NCI-H1048 (cell line): ENCODE results near the gene SLC18A3.

Source experiments
- DNase-seq: peaks from one replicate; lab custom pipeline; 2025; lab: John Stamatoyannopoulos, UW

SLC18A3 gene

DNA sequence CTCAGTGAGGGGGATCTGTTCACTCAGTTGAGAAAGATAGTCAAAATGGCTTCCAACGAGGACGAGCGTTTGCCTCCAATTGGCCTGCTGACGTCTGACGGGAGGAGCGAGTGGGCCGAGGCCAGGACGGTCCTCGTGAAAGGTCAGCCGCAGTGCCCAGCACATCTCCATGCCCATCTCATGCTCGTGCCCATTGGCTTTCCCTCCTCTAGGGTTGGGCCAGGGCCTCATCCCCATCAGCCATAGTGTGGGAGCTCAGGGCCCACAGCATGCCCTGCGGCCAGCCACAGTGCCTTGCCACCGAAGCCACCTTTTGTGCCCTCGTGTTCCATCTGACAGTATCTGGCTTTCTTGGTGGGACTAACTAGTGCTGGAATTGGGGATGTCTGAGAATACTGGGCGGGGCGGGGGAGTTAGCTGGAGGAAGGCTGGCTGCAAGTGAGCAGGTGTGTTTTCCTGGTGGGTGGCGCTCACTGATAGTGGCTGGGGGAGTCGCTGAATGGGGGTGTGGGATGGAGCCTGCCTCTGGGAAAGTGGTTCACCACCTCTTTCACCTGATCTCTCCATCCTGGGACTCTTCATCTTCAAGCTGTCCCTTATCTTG is 17.6 kb downstream of the SLC18A3 start:
- no peak for DNase-seq

DNA sequence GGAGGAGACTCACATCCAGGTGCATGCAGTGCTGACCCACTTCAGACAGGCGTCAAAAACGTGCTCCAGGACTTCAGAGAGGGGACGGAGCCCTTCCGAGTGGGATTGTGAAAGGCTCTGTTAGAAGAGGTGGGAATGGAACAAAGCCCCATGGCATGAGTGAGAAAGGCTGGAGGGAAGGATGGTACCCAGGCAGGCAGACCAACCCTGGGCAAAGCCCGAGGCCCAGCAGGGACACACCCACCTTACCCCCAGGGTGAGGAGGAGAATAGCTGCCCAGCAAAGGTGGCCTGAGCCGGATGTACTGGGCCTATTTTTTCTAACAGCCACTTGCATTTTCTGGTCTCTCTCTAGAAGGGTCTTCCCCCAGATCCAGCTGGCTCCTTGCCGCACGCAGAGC is 18.5 kb downstream of the SLC18A3 start:
- no peak for DNase-seq

DNA sequence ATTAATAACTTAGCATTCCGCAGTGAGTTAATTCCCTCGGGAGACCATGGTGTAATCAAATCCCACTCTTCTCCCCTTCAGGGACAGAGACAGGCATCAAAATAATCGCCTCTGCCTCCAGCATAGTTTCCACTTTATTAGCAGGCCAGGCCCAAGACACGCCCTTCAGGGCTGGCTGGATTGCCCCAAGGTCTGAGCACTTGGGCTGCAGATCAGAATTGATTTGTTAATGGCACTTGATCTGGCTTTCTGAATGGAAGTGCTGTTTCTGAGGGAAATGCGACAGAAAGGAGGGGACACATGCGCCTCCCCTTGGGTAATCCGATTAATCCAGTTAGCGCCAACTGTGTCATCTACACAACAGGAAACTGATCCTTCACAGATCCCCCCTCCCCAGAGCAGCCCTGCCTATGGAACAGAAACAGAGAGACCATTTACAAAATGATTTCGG is 19.3 kb downstream of the SLC18A3 start:
- DNase-seq = no peak

DNA sequence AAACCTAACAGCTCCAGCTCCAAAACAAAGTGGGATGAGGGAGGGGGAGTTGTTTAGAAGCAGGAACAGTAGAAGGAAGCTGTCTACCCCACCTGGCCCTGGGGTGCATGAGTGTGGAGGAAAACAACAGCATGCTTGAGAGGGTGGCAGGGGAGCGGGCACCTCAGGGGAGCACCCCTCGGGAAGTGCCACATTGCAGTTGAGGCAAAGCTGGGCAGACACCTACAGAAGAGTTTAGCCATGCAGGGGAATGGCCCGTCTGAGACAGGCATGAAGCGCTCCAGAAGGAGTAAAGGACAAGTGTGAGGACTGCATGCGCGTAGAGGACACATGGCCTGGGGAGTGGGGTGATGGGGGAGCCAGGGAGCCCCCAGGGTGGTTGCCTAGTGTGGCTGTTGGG is 21.9 kb downstream of the SLC18A3 start:
- DNase-seq = no peak

DNA sequence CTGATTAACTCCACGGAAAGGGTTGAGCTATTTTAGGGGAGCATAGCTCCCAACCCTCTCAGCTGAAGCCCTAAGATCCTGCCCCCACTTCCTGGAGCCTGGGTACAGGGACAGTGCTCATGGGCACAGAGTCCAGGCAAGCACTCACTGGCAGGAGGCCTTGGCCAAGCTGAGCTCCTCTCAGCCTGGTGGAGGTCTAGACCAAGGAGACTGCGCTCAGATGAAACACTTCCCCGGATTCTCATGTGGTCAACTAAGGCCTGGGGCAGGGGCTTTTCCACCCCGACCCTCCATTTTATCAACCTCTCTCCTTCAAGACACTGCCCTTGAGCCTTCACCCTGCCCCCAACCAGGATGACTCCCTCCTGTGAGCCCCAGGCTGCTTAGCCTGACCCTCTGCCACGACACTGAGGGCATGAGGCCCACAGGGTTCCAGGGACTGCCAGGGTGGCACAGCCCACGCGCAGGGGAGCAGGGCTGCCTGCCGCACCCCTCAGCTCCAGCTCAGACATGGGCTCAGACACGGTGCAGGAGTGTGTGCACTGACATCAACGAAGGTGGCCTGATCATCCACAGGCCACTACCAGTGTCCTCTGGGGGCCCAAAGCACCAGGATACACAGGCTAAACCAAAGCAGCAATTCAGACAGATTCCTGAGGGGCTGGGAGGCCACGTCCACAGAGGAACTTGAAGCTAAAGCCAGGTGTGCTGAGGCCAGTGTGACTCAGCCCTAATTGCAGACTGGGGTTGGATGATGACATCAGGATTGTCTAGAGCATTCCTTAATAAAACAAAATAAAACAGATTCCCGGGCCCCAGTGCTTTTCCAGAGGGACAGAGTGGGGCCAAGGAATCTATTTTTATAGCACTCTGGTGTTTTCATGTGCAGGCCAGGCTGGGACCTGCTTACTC is 22.6 kb downstream of the SLC18A3 start:
- DNase-seq = no peak

DNA sequence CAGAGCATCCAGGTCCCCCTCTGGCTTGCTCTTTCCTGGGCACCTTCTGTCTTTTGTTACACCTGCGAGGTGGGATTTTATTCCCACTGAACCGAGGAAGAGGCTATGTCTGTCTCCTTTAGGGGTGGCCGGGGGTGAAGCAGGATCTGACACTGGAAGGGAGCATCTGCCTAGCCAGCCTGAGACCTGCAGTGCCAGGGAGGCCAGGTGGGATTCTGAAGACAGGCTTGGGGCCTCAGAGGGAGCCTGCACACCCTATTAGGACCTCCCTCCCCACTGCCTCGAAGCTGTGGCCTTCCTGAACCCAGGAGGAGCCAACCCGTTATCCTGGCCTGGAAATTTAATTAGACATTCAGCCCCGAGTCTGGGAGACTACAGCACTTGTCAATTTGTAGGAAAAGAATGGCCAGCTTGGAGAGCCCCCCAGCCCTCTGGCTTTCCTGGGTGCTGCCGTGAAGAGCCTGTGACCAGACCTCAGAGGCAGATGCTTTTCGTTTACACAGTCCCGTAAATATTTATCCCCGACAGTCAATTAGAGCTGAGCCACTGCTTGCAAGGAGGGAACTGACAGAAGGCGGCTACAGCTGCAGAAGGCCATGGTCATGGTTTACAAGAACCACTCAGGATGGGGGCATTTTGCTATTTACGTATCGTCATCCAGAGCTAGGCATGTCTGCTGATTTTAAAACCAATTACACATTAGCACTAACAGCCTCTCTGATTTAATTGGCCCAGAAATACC is 23.4 kb downstream of the SLC18A3 start:
- DNase-seq = no peak

DNA sequence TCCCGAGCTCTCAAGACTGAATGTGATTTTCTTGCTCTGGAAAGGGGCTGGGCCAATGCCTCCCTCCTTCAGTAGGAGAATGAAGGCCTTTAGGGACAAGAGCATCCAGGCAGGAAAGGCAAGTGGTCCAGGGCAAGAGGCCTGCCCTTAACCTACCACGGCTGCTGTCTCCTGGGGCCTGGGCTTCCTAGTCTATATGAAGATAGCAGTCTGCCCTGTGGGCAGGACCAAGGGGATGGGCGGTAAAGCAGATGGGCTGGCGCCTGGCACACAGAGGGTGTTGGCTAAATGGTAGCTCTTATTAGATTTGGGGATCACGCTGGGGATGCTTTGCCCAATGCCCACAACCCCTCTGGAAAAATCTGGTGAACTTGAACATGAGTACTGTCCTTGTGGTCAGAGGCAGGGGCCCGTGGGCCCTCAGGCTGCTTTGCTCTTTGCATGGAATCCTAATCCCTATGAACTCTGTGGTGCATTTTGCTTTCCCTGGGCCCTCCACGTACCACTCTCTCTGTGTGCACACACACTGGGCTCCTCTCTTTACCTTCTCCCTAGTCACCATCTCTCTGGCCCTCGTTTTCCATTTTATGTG is 24.1 kb downstream of the SLC18A3 start:
- no peak for DNase-seq

DNA sequence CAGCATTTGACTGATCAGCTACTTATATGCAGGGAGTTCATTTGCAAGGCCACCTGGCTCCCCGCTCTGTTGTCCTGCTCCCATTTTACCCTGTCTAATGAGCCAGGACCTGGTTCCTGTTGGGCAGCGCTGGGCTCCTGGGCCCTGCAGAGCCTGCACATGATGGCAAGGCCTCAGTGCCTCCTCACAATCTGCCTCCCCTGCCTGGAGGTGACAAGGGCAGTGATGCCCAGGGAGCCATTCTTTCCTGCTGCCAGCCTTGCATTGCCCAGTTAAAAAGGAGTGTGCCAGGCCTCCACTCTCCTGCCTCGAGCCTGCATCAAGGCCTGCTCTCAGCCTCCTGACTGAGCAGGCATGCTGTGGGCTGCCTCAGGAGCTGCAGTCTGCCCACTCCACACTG is 32.2 kb downstream of the SLC18A3 start:
- DNase-seq = no peak

DNA sequence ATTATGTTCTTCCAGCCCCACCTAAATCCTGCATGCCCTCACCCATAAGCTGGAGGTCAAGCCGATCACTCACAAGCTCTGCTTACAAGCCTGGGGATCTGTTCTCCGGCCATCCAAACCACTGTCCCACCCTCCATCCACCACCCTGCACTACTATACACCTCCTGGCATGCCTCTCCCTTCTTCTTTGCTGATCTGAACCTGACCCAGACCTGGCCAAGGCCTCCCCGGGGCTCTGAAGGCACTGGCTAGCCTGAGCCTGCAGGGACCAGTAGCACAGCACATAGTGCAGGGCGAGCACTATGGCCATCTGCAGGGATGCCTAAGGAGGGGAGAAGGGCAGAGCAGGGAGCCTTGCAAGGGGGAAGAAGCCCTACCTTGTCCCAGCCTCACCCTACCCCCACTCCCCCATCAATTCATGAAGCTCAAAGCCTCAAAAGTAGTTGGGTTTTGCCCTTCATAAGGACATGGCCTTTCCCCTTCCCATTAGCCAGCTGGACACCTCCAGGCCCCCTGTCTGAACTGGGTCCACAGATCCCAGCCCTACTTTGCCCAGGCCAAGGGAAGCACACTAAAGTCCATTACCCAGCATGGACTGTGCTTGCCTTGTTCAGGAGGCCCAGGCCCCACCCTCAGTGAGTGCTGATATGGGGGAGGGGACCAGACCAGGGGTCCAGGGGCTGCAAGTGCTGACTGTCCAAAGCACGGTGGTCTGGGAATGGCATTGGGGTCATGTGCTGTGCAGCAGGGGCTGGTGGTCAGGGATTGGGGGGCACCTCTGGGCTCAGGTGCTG is 33.3 kb downstream of the SLC18A3 start:
- no peak for DNase-seq

DNA sequence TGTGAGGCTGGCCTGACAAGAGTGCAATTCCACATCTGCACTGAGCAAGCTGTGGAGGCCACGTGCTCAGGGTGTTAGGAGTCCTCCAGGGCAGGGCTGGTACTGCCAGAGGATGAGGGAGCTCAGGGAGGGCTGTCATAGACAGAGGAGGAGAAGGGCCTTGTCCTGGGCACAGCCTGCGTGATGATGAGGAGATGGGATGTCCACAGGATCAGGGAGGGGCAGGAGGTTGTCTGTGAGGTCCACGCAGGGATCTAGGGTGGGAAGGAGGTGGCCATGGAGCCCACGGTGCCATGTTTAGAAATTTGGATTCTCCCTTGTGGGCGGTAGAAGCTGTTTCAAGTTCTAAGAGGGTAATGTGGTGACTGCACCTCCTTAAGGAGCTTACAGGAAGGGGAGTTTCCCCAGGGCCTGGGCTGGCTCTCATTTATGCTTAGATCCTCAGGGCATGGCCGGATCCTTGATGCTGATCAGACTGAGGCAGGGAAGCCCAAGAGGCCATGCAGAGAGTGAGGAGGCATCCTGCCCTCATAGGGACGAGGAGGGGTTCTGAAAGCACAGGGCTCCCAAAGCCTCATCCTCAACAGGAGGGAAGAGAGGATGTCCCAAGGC is 34.0 kb downstream of the SLC18A3 start:
- no peak for DNase-seq

DNA sequence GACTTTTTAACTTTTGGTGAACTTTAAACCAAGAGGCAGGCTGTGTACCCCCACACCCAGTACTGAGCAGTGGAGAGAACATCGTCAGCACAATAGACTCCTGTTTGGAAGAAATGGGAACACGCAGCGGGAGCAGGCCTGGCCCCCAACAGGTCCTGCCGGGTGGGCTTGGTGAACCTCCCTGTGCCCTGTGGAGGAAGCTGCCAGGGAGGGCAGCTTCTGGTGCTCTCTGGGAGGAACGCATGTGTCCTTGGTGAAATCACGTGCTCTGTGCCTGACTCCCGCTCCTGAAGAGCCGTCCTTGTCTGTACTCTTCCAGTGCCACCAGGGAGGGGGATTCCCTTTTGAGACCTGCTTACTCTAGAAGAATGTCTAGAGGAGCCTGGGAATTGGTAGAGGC is 35.3 kb downstream of the SLC18A3 start:
- DNase-seq = no peak

DNA sequence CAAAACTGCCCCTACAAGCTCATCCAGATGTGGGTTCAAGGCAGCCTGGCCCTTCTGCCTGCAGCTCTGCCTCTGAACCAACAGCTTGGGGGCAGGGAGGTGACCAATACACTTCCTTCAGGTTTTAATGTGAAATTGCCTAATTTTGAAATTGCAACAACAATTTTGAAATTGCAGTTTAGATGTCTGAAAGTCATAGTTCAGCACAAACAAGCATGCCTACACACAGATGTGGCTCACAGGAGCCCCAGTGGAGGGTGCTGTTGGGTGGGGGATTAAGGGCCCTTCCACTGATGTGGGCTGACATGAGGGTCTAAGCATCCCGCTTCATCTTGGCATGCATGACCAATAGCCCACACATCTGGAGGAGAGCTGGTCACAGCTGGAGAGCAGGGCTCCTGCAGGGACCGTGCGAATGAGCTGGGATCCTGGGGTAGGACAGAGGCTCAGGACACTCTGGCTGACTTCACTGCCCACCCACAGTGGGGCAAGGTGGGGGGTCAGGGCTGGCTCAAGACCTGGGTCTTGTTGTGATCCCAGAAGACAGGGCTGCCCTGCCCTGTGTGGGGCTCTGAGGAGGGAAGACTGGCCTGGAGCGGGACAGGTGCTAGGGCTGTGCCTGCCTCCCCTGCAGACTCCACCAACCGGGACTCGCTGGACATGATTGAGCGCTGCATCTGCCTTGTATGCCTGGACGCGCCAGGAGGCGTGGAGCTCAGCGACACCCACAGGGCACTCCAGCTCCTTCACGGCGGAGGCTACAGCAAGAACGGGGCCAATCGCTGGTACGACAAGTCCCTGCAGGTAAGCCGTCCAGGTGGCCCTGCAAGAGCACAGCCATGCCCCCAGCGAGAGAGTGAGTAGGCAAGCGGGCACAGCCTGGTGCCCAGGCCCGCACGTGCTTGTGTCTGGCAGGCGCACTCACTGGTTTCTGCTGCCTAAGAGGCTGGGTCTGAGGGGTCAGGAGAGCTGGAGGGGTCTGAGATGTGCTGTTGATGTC is 36.1 kb downstream of the SLC18A3 start:
- no peak for DNase-seq

DNA sequence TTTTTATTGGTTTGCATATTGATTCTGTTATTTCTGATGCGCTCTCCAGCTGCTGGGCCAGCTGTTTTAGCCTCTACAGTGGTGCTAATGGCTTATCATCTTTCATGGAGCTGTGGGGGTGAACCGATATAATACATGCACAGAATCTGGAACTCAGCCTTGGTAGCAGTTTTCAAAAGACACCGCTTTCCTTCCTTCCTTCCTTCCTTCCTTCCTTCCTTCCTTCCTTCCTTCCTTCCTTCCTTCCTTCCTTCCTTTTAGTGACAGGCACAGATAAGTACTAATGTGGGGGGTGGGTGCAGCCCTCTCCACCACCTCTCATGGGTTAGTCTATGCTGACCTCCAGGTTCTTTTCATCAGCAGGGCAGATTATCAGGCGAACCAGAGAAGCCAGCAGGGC is 37.4 kb downstream of the SLC18A3 start:
- DNase-seq = no peak

DNA sequence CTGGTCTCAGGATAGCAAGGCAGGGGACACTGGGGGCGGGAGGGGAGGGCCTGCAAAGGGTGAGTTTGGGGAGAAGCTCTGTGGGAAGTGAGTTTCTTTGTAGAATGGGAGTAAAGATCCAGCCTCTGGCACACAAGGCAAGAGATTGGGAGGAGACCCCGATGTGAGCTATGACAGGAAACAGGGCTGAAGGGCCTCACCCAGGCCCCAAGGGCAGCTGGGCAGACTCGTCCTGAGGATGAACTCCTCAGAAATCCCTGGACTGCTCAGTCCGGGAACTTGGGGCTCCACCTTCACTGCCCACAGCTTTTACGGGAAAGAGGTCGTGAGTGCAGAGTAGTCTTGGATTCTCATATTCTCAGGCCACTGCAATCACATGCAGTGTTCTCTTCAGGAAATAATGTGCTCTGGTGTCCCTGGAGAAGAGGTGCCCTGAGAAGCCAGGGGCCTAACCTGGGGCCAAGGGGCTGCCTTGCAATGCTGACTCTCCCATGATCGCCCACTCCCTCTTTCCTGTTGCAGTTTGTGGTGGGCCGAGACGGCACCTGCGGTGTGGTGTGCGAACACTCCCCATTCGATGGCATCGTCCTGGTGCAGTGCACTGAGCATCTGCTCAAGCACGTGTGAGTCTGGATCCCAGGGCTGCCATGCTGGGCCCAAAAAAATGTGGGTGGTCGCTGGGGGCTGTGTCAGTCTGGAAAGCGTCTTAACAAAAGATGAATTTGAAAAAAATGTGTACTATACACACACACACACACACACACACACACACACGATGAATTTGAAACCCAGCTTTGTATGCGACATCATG is 38.1 kb downstream of the SLC18A3 start:
- no peak for DNase-seq

DNA sequence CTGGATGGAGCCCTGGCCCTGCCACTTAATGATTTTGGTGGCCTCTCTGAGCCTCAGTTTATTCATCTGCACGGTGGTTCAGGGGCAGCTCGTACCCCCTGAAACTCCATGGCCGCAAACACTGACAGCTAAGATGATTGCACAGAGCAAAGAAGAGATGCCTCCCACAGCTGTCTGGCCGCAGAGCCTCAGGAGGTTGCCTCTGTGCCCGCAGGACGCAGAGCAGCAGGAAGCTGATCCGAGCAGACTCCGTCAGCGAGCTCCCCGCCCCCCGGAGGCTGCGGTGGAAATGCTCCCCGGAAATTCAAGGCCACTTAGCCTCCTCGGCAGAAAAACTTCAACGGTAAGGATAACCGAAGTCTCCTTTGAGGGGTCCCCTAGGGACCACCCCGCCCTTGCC is 39.2 kb downstream of the SLC18A3 start:
- DNase-seq = no peak

DNA sequence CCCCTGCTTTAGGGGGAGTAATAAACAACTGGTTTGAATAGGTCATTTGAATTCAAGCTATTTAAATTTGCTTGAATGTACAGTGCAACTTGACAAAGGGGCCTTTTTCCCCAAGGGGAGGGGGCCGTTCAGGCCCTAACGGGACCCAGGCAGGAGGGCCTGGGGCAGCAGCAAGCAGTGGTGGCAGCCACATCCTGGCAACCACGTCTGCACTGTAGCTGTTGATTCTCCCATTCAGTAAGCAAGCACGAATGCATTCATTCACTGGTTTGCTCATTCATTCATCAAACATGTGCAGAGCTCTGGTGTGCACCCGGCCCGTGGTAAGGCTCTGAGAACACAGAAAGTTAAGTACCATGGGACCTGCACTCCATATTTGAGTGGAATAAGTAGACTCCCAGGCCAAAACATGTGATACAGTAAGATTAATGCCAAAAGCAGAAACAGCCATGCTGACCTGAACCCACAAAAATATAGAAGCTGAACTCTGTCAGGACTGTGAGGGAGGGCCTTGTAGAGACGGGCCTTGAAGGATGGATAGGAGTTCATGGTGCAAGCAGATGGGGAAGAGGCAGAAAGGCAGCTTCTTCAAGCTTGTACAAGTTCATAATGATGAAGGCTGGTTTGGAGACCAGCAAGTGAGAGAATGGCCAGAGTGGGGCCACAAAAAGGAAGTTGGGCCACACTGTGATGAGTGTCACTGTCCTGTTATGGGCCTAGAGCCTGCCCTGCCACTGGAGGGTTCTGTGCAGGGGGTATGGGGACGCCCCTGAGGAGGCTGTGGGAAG is 40.0 kb downstream of the SLC18A3 start:
- no peak for DNase-seq

DNA sequence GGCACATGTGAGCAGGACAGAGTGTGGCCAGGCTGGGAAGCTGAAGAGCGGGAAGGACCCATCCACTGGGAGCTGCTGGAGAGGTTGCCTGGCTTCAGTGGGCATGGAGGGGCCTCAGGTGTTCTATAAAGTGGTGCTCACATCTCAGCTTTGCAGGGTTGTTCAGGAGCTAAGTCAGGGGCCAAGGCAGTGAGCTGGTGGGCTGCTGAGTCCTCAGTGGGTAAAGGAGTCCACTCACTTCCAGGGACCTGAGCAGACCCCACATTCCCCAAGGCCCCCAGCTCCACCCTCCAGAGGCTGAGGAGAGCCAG is 40.6 kb downstream of the SLC18A3 start:
- DNase-seq = no peak

DNA sequence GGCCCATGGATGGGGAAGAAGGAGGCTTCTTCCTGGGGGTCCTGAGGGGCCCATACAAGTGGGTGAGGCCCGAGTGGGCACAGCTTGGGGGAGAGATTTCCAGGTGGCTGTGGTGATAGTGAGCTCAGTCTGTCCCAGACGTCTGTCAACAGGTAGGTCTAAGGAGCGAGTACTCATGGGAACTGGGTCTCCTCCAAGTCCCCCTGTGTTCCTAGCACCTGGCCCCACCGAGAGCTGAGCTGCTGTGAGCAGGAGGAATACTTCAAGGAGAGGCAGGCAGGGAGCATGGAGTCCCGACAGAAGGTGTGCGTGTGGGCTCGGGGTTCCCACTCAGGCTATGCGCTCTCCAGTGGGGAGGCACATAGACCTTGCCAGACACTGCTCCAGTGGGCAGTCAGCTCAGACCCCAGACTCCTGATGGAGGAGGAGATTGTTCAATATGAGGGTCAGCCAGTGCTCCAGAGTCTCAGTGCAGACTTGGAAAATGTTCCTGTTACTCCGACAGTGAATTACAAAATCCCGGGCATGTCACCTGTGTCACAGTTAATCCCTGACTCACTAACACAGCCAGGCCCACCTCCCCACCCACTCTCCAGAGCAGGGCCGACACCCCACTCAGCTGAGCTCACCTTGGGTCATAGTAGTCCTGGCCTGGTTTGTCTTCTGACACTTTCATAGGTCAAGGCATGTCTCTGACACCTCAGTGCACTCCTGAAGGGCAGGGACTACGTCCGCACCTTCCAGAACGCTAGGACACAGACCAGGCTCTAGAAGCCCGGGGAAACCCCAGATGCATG is 41.1 kb downstream of the SLC18A3 start:
- DNase-seq = no peak
